Stimulated activated CD4-positive, alpha-beta T cell treated with anti-CD3 and anti-CD28 coated beads, Interleukin-4, amount 100 ng/mL, for 48 hours (primary cell): Measurements from ENCODE around the gene MAB21L2.

Experiments used
- DNase-seq, 2 donors: peaks; one replicate each; pipeline ENCODE4 v3.0.0-alpha.2; 2020; ENCODE audit warnings: low read depth in 2 of 2

MAB21L2 gene

DNA sequence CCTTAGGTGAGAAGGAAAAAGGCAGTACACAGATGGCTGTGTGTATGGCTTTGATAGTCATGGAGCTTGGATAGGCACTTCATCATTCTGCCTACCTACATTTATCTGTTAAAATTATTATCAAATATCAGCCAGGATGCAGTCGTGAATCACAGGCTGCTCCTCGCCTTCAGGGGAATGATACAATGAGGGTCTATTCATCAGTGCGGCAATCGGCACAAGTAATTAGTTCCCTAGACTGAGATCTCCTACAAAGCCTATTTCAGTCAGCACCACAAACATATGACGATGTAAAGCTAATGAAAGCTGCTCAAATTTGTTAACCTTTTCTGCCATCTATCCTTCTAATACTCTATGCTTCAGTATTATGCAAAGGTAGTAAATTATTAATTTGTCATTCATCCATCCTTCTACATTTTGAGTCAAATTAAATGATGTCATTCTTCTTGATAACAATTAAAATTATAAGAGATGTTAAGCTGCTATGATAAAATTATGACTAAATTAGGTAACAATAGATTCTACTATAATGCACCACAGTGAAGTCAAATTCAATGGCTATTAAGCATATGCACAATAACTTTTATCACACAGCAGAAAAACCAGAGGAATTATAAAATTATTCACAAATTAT is 19.0 kb downstream of the MAB21L2 start:
- no peak for DNase-seq

DNA sequence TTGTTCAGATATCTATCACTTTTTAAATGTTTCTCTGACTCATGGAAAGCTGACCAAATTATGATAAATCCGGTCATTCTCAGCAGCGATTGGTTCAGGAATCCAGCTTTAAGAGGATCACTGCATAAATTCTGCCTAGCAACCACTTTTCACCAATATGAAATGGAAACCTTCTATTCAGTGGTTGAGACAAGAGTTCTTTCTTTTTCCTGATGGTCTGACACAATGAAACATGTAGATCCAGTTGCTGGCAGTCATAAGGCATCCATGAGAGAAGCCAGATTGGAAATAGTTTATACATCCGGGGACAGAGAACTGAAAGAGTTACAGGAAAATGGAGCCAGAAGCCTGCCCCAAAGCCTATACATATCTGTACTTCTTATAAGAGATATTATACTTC is 27.2 kb downstream of the MAB21L2 start:
- no peak for DNase-seq

DNA sequence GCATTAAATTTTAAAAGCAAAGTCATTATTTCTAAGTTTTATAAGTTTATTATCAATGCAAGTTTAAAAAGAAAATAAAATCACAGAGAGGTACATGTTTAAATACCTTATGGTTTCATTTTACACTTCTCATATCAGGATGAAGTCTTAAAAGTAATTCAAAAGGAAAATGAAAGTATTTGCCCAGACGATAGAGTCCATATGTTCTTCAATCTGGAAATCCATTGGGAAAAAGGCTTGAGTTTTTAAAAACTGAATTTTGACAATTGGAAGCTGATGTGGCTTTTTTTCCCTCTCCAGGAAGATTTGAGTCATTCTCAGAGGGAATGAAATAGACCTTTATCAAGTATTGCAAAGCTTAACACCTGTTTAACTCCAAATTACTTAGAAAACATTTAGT is 37.1 kb downstream of the MAB21L2 start:
- DNase-seq = no peak

DNA sequence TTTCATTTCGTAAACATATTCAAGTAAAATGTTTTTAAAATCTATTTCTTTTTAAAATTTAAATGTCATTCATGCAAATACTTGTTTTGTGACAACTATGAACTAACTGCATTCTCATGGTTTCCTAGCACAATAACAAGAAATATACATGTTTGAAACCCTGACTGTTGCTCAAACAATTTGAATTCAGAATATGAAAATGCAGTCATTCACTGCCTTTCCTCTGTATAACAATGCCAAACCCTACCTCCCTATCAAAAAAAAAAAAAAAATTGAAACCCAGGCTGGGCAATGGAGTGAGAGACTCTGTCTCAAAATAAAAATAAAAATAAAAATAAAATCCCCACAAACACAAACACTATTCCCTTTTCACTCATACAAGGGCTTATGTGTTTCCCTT is 42.1 kb downstream of the MAB21L2 start:
- DNase-seq = no peak

DNA sequence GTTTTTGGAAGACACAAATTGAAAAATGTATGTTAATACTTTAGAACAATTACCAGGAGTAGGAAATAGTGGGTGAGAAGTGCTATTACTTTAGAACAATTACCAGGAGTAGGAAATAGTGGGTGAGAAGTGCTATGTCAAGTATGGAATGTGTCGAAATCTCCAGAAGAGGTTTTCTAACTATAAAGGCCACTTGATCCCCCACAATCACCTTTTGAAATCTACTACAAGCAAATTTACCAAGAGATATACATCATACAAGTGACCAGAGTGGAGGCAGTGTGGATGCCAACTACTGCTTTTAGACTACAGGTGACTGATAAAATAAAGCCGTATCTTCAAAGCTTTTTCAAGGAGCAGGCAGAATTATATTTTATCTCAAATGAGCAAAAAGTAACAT is 43.1 kb downstream of the MAB21L2 start:
- no peak for DNase-seq

DNA sequence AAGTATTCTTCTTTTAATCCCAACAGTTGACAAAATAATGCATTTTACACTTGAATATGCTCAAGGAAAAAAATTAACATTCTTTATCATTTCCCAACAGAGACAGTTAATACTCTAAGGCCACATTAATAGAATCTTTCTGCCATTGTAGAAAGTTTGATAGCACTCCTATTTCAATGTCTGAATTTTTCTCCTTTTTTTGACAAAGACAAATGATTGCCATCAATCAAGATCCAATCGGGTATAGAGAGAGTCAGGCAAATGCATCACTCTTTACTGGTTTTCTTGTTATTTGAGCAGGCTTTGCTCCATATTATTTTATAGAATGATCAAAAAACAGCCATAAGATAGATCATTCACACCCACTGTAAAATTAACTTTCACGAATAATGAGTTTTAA is 46.1 kb downstream of the MAB21L2 start:
- no peak for DNase-seq

DNA sequence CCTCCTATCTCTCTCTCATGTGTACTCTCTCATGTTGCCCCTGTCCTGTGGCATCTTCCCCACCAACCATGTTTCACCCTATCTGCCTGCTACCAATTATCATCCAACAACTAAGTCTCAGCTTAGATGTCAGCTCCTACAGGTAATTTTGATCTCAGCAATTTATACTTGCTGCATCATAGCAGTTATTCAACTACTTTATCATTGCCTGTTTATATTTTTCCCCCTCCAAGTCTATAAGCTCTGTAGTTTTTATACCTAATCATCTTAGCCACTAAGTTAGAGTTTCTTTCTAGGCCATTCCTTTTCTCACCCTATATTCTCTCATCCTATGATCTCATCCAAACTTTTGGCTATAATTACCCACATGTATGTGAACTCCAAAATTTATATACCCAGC is 50.7 kb downstream of the MAB21L2 start:
- DNase-seq = no peak
